GM10847 (cell line): ENCODE data around the gene CDH12.

ENCODE experiments used
- POLR2A ChIP-seq: IDR thresholded peaks from 2 replicates; pipeline ENCODE4 v1.6.1; 2011; ENCODE audit not compliant: insufficient read length; ENCODE audit errors: extremely low read depth

The CDH12 gene

GRCh38 chr5:22033066-22033465 lies 820.1 kb downstream of the CDH12 start:
- no peak for TF ChIP-seq POLR2A

GRCh38 chr5:22023784-22024183 lies 829.4 kb downstream of the CDH12 start:
- TF ChIP-seq POLR2A: no peak

- TF ChIP-seq POLR2A: no peak
Measured at GRCh38 chr5:21931116-21931515, 922.0 kb downstream of the CDH12 start.

- no peak for TF ChIP-seq POLR2A
Measured at GRCh38 chr5:21919414-21920022, 933.6 kb downstream of the CDH12 start.

- TF ChIP-seq POLR2A: no peak
Measured at GRCh38 chr5:21918451-21918850, 934.7 kb downstream of the CDH12 start.

- no peak for TF ChIP-seq POLR2A
Measured at GRCh38 chr5:21910731-21911130, 942.4 kb downstream of the CDH12 start.

- TF ChIP-seq POLR2A: no peak
Measured at GRCh38 chr5:21895766-21896350, 957.3 kb downstream of the CDH12 start.

- TF ChIP-seq POLR2A: no peak
Measured at GRCh38 chr5:21893161-21893560, 960.0 kb downstream of the CDH12 start.

- TF ChIP-seq POLR2A: no peak
Measured at GRCh38 chr5:21889581-21889980, 963.6 kb downstream of the CDH12 start.

GRCh38 chr5:21882074-21882745 lies 970.9 kb downstream of the CDH12 start:
- no peak for TF ChIP-seq POLR2A

GRCh38 chr5:21880164-21880563 lies 973.0 kb downstream of the CDH12 start:
- TF ChIP-seq POLR2A: no peak

GRCh38 chr5:21862986-21863385 lies 990.2 kb downstream of the CDH12 start:
- TF ChIP-seq POLR2A: no peak

GRCh38 chr5:21858441-21858840 lies 994.7 kb downstream of the CDH12 start:
- no peak for TF ChIP-seq POLR2A

GRCh38 chr5:21856987-21857386 lies 996.2 kb downstream of the CDH12 start:
- TF ChIP-seq POLR2A: no peak

GRCh38 chr5:21847300-21847699 lies 1005.8 kb downstream of the CDH12 start:
- TF ChIP-seq POLR2A: no peak

- TF ChIP-seq POLR2A: no peak
Measured at GRCh38 chr5:21844960-21845359, 1008.2 kb downstream of the CDH12 start.
